Nucleus accumbens (tissue), 56 donors: ENCODE data around the gene FCSK.
"Not testable (repeated sequence)": the region's sequence is repeated elsewhere in the genome, so short reads cannot be mapped to it uniquely, and the experiment has no call there.

Experiments
- DNase-seq, 56 donors: peaks; one replicate each; lab custom pipeline; 2025; lab: John Stamatoyannopoulos, UW

FCSK gene

GRCh38 chr16:70451004-70451340 lies 3.4 kb upstream of the FCSK start:
- DNase-seq: not testable (repeated sequence)

GRCh38 chr16:70453117-70453891 lies 1.1 kb upstream of the FCSK start:
- DNase-seq: no peak

GRCh38 chr16:70453892-70454221 lies 538 bp upstream of the FCSK start:
- DNase-seq: peak in 15 of 56 donors; percentile 21 to 61 (median 49)

GRCh38 chr16:70455910-70456309 lies 1.5 kb downstream of the FCSK start:
- DNase-seq: no peak

GRCh38 chr16:70457446-70458166 lies 3.2 kb downstream of the FCSK start:
- DNase-seq: no peak

- DNase-seq: no peak
Measured at GRCh38 chr16:70460737-70461261, 6.4 kb downstream of the FCSK start.

GRCh38 chr16:70463235-70463634 lies 8.8 kb downstream of the FCSK start:
- no peak for DNase-seq

- DNase-seq: no peak
Measured at GRCh38 chr16:70465999-70466804, 11.8 kb downstream of the FCSK start.

GRCh38 chr16:70466805-70467076 lies 12.3 kb downstream of the FCSK start:
- DNase-seq: no peak

- no peak for DNase-seq
Measured at GRCh38 chr16:70467113-70467512, 12.7 kb downstream of the FCSK start.

GRCh38 chr16:70467608-70468007 lies 13.2 kb downstream of the FCSK start:
- DNase-seq: no peak

- no peak for DNase-seq
Measured at GRCh38 chr16:70468776-70469525, 14.6 kb downstream of the FCSK start.

- DNase-seq: no peak
Measured at GRCh38 chr16:70470141-70470926, 15.9 kb downstream of the FCSK start.

- peak in 18 of 56 donors; percentile 1 to 43 (median 12) for DNase-seq
Measured at GRCh38 chr16:70470927-70471341, 16.5 kb downstream of the FCSK start.

GRCh38 chr16:70472786-70473433 lies 18.5 kb downstream of the FCSK start:
- peak in 1 of 56 donors; percentile 12 for DNase-seq

- DNase-seq: no peak
Measured at GRCh38 chr16:70473446-70474319, 19.3 kb downstream of the FCSK start.

- no peak for DNase-seq
Measured at GRCh38 chr16:70474320-70475053, 20.1 kb downstream of the FCSK start.
